ENCODE measurements around the gene PCK2.

The PCK2 gene

DNA sequence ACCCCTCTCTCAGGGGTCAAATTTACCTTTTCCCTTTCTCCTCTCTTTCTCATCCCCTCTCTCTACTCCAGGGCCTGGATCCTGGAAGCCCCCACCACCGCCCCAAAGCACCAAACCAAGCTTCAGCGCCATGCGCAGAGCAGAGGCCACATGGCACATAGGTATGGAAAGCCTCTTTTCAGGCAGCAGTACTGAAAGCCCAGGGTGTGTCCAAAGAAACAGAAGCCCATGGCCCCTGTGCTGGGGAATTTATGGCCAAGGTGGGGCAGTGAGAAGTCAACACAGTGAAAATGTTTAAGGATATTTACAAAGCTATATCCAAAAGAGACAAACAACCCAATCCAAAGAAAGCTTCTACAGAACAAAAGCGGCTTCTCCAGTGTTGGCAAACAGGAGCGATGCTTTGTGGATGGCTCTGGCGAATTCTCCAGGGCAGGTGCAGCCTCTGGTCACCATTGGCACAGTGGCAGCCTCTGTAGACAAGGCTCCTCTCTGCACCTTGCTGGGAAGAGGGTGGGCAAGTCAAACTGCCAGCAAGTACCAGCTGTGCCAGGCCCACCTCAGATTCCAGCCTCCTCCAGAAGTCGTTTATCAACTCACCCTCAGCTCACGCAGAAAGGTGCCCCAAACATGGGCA, 27.5 kb upstream of the PCK2 start:
- TF ChIP-seq, protein P1, sequence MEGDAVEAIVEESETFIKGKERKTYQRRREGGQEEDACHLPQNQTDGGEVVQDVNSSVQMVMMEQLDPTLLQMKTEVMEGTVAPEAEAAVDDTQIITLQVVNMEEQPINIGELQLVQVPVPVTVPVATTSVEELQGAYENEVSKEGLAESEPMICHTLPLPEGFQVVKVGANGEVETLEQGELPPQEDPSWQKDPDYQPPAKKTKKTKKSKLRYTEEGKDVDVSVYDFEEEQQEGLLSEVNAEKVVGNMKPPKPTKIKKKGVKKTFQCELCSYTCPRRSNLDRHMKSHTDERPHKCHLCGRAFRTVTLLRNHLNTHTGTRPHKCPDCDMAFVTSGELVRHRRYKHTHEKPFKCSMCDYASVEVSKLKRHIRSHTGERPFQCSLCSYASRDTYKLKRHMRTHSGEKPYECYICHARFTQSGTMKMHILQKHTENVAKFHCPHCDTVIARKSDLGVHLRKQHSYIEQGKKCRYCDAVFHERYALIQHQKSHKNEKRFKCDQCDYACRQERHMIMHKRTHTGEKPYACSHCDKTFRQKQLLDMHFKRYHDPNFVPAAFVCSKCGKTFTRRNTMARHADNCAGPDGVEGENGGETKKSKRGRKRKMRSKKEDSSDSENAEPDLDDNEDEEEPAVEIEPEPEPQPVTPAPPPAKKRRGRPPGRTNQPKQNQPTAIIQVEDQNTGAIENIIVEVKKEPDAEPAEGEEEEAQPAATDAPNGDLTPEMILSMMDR (IDR thresholded peaks at IDR 0.05; ENCODE audit: borderline replicate concordance, control extremely low read depth, extremely low read depth, insufficient read depth, missing control alignments) = no peak
- no peak for DNase-seq (ENCODE audit: low spot score)
- in situ Hi-C loops (cut with MboI; ENCODE audit: low sequenced_read_pairs, unreplicated experiment) = no loop called here

DNA sequence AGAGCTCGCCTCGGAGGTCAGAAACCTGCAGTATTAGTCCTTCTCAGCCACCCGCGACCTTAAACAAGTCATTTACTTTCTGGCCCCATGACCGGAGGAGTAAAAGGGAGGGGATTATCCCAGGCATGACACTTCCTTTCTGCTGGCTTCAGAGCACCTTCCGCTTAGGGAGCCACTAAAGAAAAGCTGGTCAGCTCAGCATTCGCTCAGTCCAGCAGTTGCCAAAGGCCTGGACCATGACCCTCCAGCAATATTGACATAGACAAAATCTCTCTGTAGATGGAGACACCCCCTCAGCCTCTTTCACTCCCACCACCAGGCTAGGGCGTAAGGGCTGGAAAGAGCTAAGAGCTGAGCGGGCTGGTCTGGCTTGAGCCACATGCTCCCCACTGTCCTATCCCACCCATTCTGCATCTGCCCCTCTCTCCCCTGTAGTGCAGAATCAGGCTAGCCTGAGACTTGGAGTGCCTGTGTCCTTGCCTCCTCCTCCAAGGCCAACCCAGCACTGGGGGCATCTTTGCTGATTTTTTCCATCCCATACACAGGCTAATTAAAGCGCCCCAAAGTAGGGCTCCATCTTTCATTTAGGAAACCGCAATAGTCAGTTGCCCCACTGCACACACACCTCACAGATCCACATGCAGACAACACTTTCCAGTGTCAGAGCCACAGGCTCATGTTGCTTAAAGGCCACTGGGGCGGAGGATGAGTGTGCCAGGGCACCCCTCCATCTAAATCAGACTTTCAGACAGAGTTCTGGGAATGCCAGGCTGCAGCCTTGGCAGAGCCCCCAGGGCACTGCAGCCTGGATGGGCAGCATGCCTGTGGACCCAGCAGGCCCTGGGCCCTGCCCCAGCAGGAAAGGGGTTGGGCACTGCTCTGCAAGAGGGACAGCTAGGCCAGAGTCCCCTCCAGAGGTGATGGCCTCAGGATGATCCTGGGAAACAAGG, 26.7 kb upstream of the PCK2 start:
- TF ChIP-seq, protein P1 (IDR thresholded peaks at IDR 0.05; ENCODE audit: borderline replicate concordance, control extremely low read depth, extremely low read depth, insufficient read depth, missing control alignments) = no peak
- DNase-seq (ENCODE audit: low spot score) = no peak
- in situ Hi-C loops (cut with MboI; ENCODE audit: low sequenced_read_pairs, unreplicated experiment) = no loop called here

DNA sequence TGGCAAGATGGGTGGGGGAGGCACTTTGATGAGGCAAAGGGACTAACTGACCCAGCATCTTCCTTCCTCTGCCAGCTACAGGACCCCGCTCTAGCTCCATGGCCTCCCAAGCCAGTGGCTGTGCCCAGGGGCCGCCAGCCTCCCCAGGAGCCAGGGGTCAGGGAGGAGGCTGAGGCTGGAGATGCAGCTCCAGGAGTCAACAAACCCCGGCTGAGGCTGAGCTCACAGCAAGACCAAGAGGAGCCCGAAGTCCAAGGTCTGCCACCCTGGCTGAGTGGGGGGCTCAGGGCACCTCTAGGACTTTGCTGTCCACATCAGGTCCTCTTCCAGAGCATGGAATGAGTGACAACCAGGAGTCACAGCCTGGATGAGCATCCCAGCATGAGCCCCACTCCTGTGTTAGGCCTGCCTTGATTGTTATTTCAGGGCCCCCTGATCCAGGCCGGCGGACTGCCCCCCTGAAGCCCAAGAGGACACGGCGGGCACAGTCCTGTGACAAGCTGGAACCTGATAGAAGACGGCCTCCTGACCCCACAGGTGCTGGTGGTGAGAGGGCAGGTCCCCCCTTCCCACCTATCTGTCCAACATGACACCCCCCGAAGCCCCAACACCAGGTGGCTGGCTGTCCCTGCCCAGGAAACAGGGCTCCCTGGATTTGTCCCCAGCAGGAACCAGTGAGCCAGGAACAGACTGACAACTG, 25.2 kb upstream of the PCK2 start:
- no peak for DNase-seq (ENCODE audit: low spot score)
- in situ Hi-C loops (cut with MboI; ENCODE audit: low sequenced_read_pairs, unreplicated experiment) = no loop called here
- TF ChIP-seq, protein P1 (IDR thresholded peaks at IDR 0.05; ENCODE audit: borderline replicate concordance, control extremely low read depth, extremely low read depth, insufficient read depth, missing control alignments) = no peak

DNA sequence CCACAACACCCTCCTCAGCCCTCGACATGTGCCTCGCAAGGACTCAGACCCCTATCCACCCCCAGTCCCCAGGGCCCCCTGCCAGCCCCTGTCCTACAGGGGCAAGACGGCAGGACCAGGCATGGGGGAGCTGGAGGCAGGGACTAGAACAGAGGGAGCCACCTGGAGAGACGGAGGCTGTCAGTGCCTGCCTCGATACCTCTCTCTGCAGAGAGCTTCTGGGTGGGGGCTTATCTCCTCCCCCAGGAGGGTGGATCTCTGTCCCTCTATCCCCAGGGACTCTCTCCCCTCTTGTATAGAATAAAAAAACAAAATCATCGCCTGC, 24.7 kb upstream of the PCK2 start:
- no peak for DNase-seq (ENCODE audit: low spot score)
- TF ChIP-seq, protein P1 (IDR thresholded peaks at IDR 0.05; ENCODE audit: borderline replicate concordance, control extremely low read depth, extremely low read depth, insufficient read depth, missing control alignments) = no peak
- in situ Hi-C loops (cut with MboI; ENCODE audit: low sequenced_read_pairs, unreplicated experiment) = no loop called here

DNA sequence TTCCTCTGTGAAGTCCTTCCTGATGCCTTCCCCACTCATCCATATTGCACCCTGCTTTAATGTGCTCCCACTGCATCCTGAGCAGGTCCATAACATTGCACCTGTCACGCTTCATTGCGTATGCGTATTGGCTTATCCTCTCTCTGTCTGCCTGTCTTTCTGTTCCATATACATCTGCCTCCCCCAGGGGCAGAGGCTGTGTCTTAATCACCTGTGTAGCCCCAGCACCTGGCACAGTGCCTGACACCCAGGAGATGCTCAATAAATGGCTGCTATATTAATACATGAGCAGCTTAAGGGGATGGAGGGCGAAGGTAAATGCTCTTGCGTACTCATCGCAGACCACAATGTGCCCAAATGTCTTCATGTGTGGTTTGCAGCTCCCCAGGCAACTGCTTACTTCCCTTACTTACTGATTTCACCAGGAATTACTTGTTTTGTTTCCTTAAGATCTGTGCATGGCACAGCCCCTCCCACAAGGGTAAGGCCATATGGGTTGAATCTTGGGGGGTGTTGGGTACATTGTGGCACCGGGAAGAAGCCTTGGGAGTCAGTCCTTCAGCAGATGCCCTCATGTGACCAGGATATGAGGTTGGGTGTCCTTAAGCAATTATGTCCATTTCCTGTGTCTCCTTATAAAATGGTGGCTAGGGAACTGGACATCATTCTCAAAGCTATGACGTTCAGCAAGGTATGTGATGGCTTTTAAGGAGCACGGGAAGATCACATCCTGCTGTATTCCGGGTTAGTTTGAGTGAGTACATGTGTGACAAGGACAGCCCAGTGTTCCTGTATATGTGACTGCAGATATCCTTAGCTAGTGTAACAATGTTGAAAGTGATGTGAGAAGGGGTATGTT, 23.6 kb upstream of the PCK2 start:
- in situ Hi-C loops (cut with MboI; ENCODE audit: low sequenced_read_pairs, unreplicated experiment) = no loop called here
- DNase-seq (ENCODE audit: low spot score) = no peak
- TF ChIP-seq, protein P1 (IDR thresholded peaks at IDR 0.05; ENCODE audit: borderline replicate concordance, control extremely low read depth, extremely low read depth, insufficient read depth, missing control alignments) = no peak
